Loucy (cell line): ENCODE measurements around the gene GEMIN4.

Experiments used
- H2AFZ ChIP-seq: fragments of 200-600 bp; sonication (generic); 2 replicates; pipeline ENCODE4 v1.6.0; 2016; ENCODE audit warnings: antibody characterized with exemption, mild to moderate bottlenecking, low read length, moderate library complexity
- H3F3A ChIP-seq: fragments of 200-600 bp; 2 replicates; pipeline ENCODE4 v1.6.0; 2016; ENCODE audit warnings: antibody characterized with exemption, low read depth, mild to moderate bottlenecking
- H3K27me3 ChIP-seq: fragments of 200-600 bp; sonication (generic); 2 replicates; pipeline ENCODE4 v1.6.1; 2014; ENCODE audit warnings: low read length, mild to moderate bottlenecking; ENCODE audit not compliant: insufficient read depth, poor library complexity, severe bottlenecking
- H3K36me3 ChIP-seq: fragments of 200-600 bp; sonication (generic); 2 replicates; pipeline ENCODE4 v1.6.1; 2016; ENCODE audit warnings: low read length; ENCODE audit not compliant: insufficient read depth
- H3K4me1 ChIP-seq: fragments of 200-600 bp; sonication (generic); 2 replicates; pipeline ENCODE4 v1.5.1; 2014; ENCODE audit warnings: low read length, mild to moderate bottlenecking; ENCODE audit not compliant: insufficient read depth, poor library complexity, severe bottlenecking
- H3K4me2 ChIP-seq: fragments of 200-600 bp; sonication (generic); 2 replicates; pipeline ENCODE4 v1.6.0; 2014; ENCODE audit warnings: antibody characterized with exemption, low read length, low read depth, mild to moderate bottlenecking; ENCODE audit not compliant: poor library complexity, severe bottlenecking
- H3K4me3 ChIP-seq: fragments of 200-600 bp; sonication (generic); 2 replicates; pipeline ENCODE4 v1.5.1; 2014; ENCODE audit warnings: low read length, mild to moderate bottlenecking, mixed read lengths; ENCODE audit not compliant: poor library complexity, severe bottlenecking
- H3K79me2 ChIP-seq: fragments of 200-600 bp; sonication (generic); 2 replicates; pipeline ENCODE4 v1.6.1; 2014; ENCODE audit warnings: low read length; ENCODE audit not compliant: insufficient read depth
- H3K9ac ChIP-seq: fragments of 200-600 bp; sonication (generic); 2 replicates; pipeline ENCODE4 v1.6.0; 2014; ENCODE audit warnings: mild to moderate bottlenecking, low read depth, low read length, moderate library complexity; ENCODE audit not compliant: poor library complexity, severe bottlenecking
- H3K9me2 ChIP-seq: fragments of 200-600 bp; sonication (generic); replicated peaks from 2 replicates; pipeline ENCODE4 v1.6.1; 2016; ENCODE audit warnings: low read depth, low read length, mixed read lengths
- H3K9me3 ChIP-seq: fragments of 200-600 bp; sonication (generic); 2 replicates; pipeline ENCODE4 v1.6.1; 2014; ENCODE audit warnings: mild to moderate bottlenecking, antibody characterized with exemption, low read length, low read depth; ENCODE audit not compliant: insufficient read depth
- H4K20me1 ChIP-seq: fragments of 200-600 bp; sonication (generic); 2 replicates; pipeline ENCODE4 v1.6.0; 2014; ENCODE audit warnings: antibody characterized with exemption, low read length, mild to moderate bottlenecking; ENCODE audit not compliant: insufficient read depth, poor library complexity, severe bottlenecking
- EZH2phosphoT487 ChIP-seq: fragments of 200-600 bp; IDR thresholded peaks from 2 replicates; pipeline ENCODE4 v1.6.1; 2018; ENCODE audit warnings: antibody characterized with exemption, mild to moderate bottlenecking, moderate library complexity, borderline replicate concordance
- TF ChIP-seq, protein P1 (sequence below): fragments of 200-600 bp; sonication (generic); conservative IDR thresholded peaks from 2 replicates; pipeline ENCODE4 v1.5.1; 2014; ENCODE audit warnings: mild to moderate bottlenecking, antibody characterized with exemption, low read length

Gene GEMIN4

DNA sequence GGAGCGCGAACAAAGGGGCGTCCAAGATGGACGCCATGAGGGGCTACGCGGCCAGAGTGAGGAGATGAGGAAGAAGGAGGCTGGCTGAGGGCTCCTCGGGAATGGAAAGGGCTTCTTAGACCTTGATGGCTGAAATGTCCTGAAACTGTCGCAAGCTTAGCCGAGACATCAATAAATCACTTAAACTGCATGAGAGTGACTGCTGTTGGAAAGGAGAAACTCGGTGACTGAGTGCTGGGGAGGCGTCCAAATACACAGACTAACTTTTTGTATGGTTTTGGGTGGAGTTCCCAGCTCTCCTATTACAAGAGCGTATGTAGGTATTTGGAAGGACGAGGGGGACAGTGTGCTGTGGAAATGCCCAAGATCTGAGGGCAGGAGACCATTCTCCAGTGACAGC is 1.4 kb upstream of the GEMIN4 start:
- no peak overlapping the region for H2AFZ ChIP-seq
- no peak overlapping the region for H3K4me2 ChIP-seq
- no peaks in the 10 kb centered on the region for H3K27me3 ChIP-seq
- no peak overlapping the region for H3K4me3 ChIP-seq
- H3K79me2 ChIP-seq, result peaks cover 26% of the 10 kb centered on the region
- peaks cover 12% of the 10 kb centered on the region for H3F3A ChIP-seq
- peaks cover 4% of the 10 kb centered on the region for H4K20me1 ChIP-seq
- H3K4me1 ChIP-seq, result peaks cover 27% of the 10 kb centered on the region
- H3K9me2 ChIP-seq, result no peaks in the 10 kb centered on the region
- H3K9ac ChIP-seq, result no peak overlapping the region
- no peaks in the 10 kb centered on the region for H3K9me3 ChIP-seq
- H3K36me3 ChIP-seq, result peaks cover 3% of the 10 kb centered on the region; the same call in 1 of the 2 replicates
- TF ChIP-seq, protein P1, sequence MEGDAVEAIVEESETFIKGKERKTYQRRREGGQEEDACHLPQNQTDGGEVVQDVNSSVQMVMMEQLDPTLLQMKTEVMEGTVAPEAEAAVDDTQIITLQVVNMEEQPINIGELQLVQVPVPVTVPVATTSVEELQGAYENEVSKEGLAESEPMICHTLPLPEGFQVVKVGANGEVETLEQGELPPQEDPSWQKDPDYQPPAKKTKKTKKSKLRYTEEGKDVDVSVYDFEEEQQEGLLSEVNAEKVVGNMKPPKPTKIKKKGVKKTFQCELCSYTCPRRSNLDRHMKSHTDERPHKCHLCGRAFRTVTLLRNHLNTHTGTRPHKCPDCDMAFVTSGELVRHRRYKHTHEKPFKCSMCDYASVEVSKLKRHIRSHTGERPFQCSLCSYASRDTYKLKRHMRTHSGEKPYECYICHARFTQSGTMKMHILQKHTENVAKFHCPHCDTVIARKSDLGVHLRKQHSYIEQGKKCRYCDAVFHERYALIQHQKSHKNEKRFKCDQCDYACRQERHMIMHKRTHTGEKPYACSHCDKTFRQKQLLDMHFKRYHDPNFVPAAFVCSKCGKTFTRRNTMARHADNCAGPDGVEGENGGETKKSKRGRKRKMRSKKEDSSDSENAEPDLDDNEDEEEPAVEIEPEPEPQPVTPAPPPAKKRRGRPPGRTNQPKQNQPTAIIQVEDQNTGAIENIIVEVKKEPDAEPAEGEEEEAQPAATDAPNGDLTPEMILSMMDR, result no peak
- TF ChIP-seq EZH2phosphoT487, result no peak

DNA sequence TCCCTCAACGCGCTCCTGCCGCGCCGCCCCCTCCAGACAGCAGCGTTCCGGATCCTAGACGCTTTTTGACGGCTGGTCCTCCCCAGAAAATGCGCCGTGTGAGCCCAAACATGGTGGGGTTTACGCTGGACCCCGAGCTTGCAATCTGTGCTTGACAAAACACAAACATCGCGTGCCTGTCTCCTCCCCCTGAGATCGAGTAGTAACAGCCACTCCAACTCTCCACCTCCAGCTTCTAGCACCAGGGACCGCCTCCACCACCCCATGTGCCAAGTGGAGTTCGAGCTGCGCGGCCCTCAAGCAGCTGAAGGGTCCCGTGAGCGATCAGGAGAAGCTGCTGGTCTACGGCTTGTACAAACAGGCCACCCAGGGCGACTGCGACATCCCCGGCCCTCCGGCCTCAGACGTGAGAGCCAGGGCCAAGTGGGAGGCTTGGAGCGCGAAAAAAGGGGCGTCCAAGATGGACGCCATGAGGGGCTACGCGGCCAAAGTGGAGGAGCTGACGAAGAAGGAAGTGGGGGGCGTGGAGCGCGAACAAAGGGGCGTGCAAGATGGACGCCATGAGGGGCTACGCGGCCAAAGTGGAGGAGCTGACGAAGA is 656 bp upstream of the GEMIN4 start:
- Histone ChIP-seq H3K4me3 (peak overlapping the region; percentile 79), H3K9ac (peak overlapping the region; percentile 86), H3K4me2 (peak overlapping the region; percentile 71), H3K4me1 (peaks cover 27% of the 10 kb centered on the region), H3K79me2 (peaks cover 31% of the 10 kb centered on the region), H3K27me3 (no peaks in the 10 kb centered on the region), H3K36me3 (peaks cover 5% of the 10 kb centered on the region; the same call in 1 of the 2 replicates), H3K9me2 (no peaks in the 10 kb centered on the region), H4K20me1 (peaks cover 6% of the 10 kb centered on the region), H3K9me3 (no peaks in the 10 kb centered on the region), H3F3A (peaks cover 12% of the 10 kb centered on the region), H2AFZ (peak overlapping the region; percentile 94)
- no peak for TF ChIP-seq EZH2phosphoT487
- TF ChIP-seq, protein P1, result no peak

DNA sequence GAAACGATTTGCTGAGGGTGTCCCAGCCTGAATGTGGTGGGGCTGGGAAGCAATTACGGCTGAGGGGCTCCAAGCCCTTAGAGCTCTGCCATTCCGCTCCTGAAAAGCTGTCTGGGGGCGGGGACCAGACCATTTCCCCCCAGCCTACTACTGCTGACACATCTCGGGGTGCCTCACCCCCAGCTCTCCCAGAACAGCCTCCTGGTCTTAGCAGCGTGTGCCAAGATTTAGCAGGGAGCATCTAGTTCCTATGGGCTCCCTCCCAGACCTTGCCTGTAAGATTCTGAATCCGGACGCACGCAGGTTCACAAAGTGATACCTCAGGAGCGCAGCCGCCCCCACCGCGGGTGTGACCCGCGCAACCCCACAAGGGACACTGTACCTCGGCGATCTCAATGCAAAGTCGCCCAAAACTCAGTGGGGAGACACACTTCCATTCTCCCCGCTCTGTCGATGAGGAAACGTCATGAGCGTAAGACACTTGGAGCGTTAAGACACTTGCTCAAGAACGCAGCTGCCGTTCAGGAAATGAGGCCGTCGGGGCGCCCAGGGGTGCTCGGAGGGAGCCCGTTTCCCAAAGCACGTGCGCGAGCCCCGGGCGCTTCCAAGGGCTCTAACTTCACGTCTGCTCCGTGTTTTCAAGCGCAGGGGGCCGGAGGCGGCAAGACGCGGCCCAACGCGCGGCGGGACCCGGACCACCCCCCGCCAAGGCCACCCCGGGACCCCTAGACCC is 629 bp downstream of the GEMIN4 start:
- Histone ChIP-seq H3K36me3 (peaks cover 16% of the 10 kb centered on the region; the same call in 1 of the 2 replicates), H3K4me2 (peak overlapping the region; percentile 94), H2AFZ (peak overlapping the region; percentile 94), H3K4me3 (peak overlapping the region; percentile 79), H3F3A (peaks cover 12% of the 10 kb centered on the region), H3K9me3 (no peaks in the 10 kb centered on the region), H3K4me1 (peaks cover 27% of the 10 kb centered on the region), H4K20me1 (peaks cover 6% of the 10 kb centered on the region), H3K9ac (peak overlapping the region; percentile 86), H3K79me2 (peaks cover 35% of the 10 kb centered on the region), H3K9me2 (no peaks in the 10 kb centered on the region), H3K27me3 (no peaks in the 10 kb centered on the region)
- TF ChIP-seq, protein P1, result no peak
- no peak for TF ChIP-seq EZH2phosphoT487
